GM20000 (cell line): ENCODE data around the gene SLC35A3.
"Not testable (repeated sequence)": the region's sequence is repeated elsewhere in the genome, so short reads cannot be mapped to it uniquely, and the experiment has no call there.

Source experiments
- DNase-seq: peaks from one replicate; pipeline ENCODE4 v3.0.0; 2012; ENCODE audit warnings: low spot score
- CTCF ChIP-seq: IDR thresholded peaks from 2 replicates; pipeline ENCODE4 v1.5.1; 2012; ENCODE audit warnings: mild to moderate bottlenecking, control low read depth; ENCODE audit errors: extremely low read depth, missing control alignments

SLC35A3 gene

DNA sequence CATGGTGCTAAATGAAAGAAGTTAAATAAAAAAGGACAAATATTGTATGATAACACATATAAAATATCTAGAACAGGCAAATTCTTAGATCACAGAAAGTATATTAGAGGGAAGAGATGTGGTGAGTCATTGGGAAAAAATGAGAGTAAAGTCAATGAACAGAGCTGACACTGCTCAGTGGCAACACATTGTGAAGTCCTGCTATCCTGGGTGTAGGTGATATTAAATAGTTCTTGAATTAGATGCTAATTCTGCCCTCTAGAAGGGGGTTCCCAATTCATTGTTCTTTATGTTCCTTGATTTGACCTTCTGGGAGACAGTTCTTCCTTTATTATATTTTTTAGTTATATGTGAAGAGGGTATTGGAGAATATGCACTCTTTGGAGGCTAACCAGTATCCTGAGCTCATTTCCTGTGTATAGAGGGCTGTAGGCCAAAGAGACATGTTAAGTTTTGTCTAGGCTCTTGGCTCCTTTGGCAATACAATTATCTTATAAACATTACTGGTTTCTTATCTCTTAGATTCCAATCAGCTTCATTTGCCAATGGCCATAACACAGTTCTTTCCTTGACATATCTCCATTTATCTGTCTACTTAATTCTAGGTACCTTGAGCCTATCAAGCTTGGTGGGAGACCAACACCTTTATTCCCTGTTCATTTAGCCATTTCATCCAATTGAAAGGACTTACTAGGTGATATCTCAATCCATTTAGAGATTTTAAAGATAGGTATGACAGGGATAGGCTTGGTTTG is 6.6 kb upstream of the SLC35A3 start:
- no peak for TF ChIP-seq CTCF
- no peak for DNase-seq

- DNase-seq, result no peak
- TF ChIP-seq CTCF, result no peak
These were observed 5.0 kb upstream of the SLC35A3 start for GRCh38 chr1:99964806-99965205.

GRCh38 chr1:99965646-99966375 is 4.0 kb upstream of the SLC35A3 start:
- TF ChIP-seq CTCF, result no peak
- DNase-seq, result no peak

- DNase-seq, result no peak
- no peak for TF ChIP-seq CTCF
These were observed 1.6 kb upstream of the SLC35A3 start for GRCh38 chr1:99968214-99968613.

GRCh38 chr1:99969260-99969728 is 502 bp upstream of the SLC35A3 start:
- no peak for DNase-seq
- no peak for TF ChIP-seq CTCF

DNA sequence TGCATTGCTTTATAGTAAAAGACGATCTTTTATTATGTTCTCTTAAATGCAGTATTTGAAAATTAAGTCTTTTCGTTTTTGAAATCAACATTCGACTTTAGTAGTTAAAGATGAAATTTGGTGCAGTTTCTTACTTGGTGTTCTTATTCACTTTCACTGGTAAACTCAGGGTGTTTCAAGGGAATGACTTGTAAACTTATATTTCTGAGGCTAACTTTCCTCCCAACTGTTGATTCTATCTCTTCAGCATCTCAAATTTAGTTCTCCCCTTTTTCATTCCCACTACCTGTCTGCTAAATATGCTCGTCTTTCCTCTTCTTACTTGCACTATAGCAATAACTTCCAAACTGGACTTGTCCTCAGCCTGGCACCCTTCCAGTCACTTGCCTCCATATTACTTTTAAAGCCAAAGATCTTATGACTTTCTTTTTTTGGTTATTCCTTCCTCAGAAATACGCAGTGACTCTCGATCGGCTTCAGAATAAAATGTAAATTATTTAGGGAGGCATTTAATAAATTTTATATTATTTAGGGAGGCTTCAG is 988 bp downstream of the SLC35A3 start:
- no peak for DNase-seq
- no peak for TF ChIP-seq CTCF

DNA sequence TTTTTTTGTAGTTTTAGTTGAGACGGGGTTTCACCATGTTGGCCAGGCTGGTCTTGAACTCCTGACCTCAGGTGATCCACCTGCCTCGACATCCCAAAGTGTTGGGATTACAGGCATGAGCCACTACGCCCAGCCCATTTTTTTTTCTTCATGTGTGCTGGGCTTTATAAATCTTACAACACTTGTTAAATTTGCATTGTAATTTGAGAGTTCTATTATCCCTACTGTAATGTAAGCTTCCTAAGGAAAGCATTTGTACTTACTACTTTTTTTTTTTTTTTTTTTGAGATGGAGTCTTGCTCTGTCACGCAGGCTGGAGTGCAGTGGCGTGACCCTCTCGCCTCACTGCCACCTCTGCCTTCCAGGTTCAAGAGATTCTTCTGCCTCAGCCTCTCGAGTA is 2.3 kb downstream of the SLC35A3 start:
- not testable (repeated sequence) for DNase-seq
